ENCODE results near the gene SLC39A8. TPM values are rescaled to one million over a fixed set of nuclear protein-coding genes. Genes with fewer than 3 reads are reported as not detected.

SLC39A8 gene
- polyA plus RNA-seq, 1 of the 3 experiments (the other 2 are of a cell fraction): 1.5 TPM

- Histone ChIP-seq H3K4me1 (ENCODE audit: control insufficient read depth in 1 of 2, insufficient read depth in 2 of 2, low read depth in 1 of 2, low read length in 1 of 2) (peaks cover 0 to 9% of the 10 kb centered on the region in 2 experiments; a peak in 1 of 4 replicates), H2AFZ (ENCODE audit: low read depth) (no peak overlapping the region), H3K27me3 (ENCODE audit: insufficient read depth) (no peaks in the 10 kb centered on the region), H3K4me3 (ENCODE audit: low read depth in 2 of 2, low read length in 1 of 2) (no peak overlapping the region), H3K79me2 (ENCODE audit: insufficient read depth) (no peaks in the 10 kb centered on the region), H3K9ac (no peak overlapping the region), H3K4me2 (no peak overlapping the region), H3F3A (replicated peaks; ENCODE audit: insufficient read depth) (no peaks in the 10 kb centered on the region), H4K20me1 (ENCODE audit: insufficient read depth) (no peaks in the 10 kb centered on the region), H3K27ac (ENCODE audit: low read depth in 2 of 2, low read length in 1 of 2) (no peak overlapping the region), H3K9me3 (no peaks in the 10 kb centered on the region), H3K36me3 (replicated peaks in 1 of 2; ENCODE audit: control insufficient read depth in 1 of 2, insufficient read depth in 2 of 2, low read length in 1 of 2) (no peaks in the 10 kb centered on the region), H3K9me2 (no peaks in the 10 kb centered on the region)
- ChIA-PET POLR2A (no interaction called here), CTCF (no interaction called here)
- DNase-seq: no peak
- TF ChIP-seq MXI1 (IDR thresholded peaks at IDR 0.05; ENCODE audit: low read depth, low read length) (no peak), GATA2 (CRISPR knock-in tag; IDR thresholded peaks at IDR 0.05) (no peak), SMC3 (IDR thresholded peaks at IDR 0.05; ENCODE audit: low read depth, low read length) (no peak), USF2 (IDR thresholded peaks at IDR 0.05; ENCODE audit: borderline replicate concordance, low read depth, low read length) (no peak), RCOR1 (IDR thresholded peaks at IDR 0.05; ENCODE audit: low read length) (no peak), TAF1 (IDR thresholded peaks at IDR 0.05; ENCODE audit: borderline replicate concordance, low read depth, low read length) (no peak), GABPA (IDR thresholded peaks at IDR 0.05; ENCODE audit: low read depth) (no peak), POLR2AphosphoS5 (IDR thresholded peaks at IDR 0.05; ENCODE audit: low read depth, low read length) (no peak), REST (IDR thresholded peaks at IDR 0.05; ENCODE audit: low read depth, low read length) (no peak), FOSL2 (IDR thresholded peaks at IDR 0.05; ENCODE audit: borderline replicate concordance, low read depth) (no peak)
These were observed 4.1 kb downstream of the SLC39A8 start for GRCh38 chr4:102341201-102341600.

GRCh38 chr4:102339018-102339417 is 6.3 kb downstream of the SLC39A8 start:
- ChIA-PET CTCF (no interaction called here), POLR2A (no interaction called here)
- Histone ChIP-seq H3K36me3 (replicated peaks in 1 of 2; ENCODE audit: control insufficient read depth in 1 of 2, insufficient read depth in 2 of 2, low read length in 1 of 2) (no peaks in the 10 kb centered on the region), H3K9me2 (no peaks in the 10 kb centered on the region), H4K20me1 (ENCODE audit: insufficient read depth) (no peaks in the 10 kb centered on the region), H3F3A (replicated peaks; ENCODE audit: insufficient read depth) (no peaks in the 10 kb centered on the region), H3K79me2 (ENCODE audit: insufficient read depth) (no peaks in the 10 kb centered on the region), H3K9ac (no peak overlapping the region), H3K4me1 (ENCODE audit: control insufficient read depth in 1 of 2, insufficient read depth in 2 of 2, low read depth in 1 of 2, low read length in 1 of 2) (peaks cover 0 to 3% of the 10 kb centered on the region in 2 experiments; a peak in 1 of 4 replicates), H3K4me2 (no peak overlapping the region), H3K9me3 (no peaks in the 10 kb centered on the region), H3K27me3 (ENCODE audit: insufficient read depth) (no peaks in the 10 kb centered on the region), H3K4me3 (ENCODE audit: low read depth in 2 of 2, low read length in 1 of 2) (no peak overlapping the region), H3K27ac (ENCODE audit: low read depth in 2 of 2, low read length in 1 of 2) (no peak overlapping the region), H2AFZ (ENCODE audit: low read depth) (no peak overlapping the region)
- WGBS (ENCODE audit: low lambda C conversion rate): 91% methylated on average over 1 of the region's 1 CpG
- no peak for DNase-seq
- TF ChIP-seq TAF1 (IDR thresholded peaks at IDR 0.05; ENCODE audit: borderline replicate concordance, low read depth, low read length): no peak
- no peak for TF ChIP-seq FOSL2 (IDR thresholded peaks at IDR 0.05; ENCODE audit: borderline replicate concordance, low read depth)
- TF ChIP-seq EP300 (IDR thresholded peaks at IDR 0.05; ENCODE audit: borderline replicate concordance in 1 of 2, low read depth in 1 of 2, low read length in 1 of 2): no peak
- TF ChIP-seq ELF1 (IDR thresholded peaks at IDR 0.05): no peak
- TF ChIP-seq FOXJ3 (CRISPR knock-in tag; IDR thresholded peaks at IDR 0.05): no peak
- no peak for TF ChIP-seq REST (IDR thresholded peaks at IDR 0.05; ENCODE audit: low read depth, low read length)
- TF ChIP-seq SMC3 (IDR thresholded peaks at IDR 0.05; ENCODE audit: low read depth, low read length): no peak
- no peak for TF ChIP-seq RAD21 (IDR thresholded peaks at IDR 0.05; ENCODE audit: low read length)
- TF ChIP-seq GABPA (IDR thresholded peaks at IDR 0.05; ENCODE audit: low read depth): no peak
- TF ChIP-seq NRF1 (IDR thresholded peaks at IDR 0.05; ENCODE audit: low read depth, low read length): no peak
- no peak for TF ChIP-seq PBX3 (IDR thresholded peaks at IDR 0.05)
- TF ChIP-seq TEAD4 (IDR thresholded peaks at IDR 0.05; ENCODE audit: borderline replicate concordance, insufficient read depth): no peak
- TF ChIP-seq MEF2A (IDR thresholded peaks at IDR 0.05; ENCODE audit: borderline replicate concordance, low read depth): no peak
- TF ChIP-seq YY1 (IDR thresholded peaks at IDR 0.05; ENCODE audit: low read depth): no peak
